SK-N-MC (cell line): ENCODE measurements around the gene BEGAIN.

Experiments used
- EZH2 ChIP-seq: fragments of 200-600 bp; sonication (generic); IDR thresholded peaks from one replicate; pipeline ENCODE4 v1.6.1; 2017; ENCODE audit warnings: antibody characterized with exemption
- FOXP2 ChIP-seq: optimal IDR thresholded peaks from 2 replicates; pipeline ENCODE3; 2011; ENCODE audit warnings: mild to moderate bottlenecking, moderate library complexity; ENCODE audit not compliant: insufficient read depth; ENCODE audit errors: extremely low read length, control extremely low read depth
- POLR2AphosphoS5 ChIP-seq: IDR thresholded peaks from 2 replicates; pipeline ENCODE4 v1.6.1; 2012; ENCODE audit warnings: mild to moderate bottlenecking, low read depth, low read length, borderline replicate concordance

DNA sequence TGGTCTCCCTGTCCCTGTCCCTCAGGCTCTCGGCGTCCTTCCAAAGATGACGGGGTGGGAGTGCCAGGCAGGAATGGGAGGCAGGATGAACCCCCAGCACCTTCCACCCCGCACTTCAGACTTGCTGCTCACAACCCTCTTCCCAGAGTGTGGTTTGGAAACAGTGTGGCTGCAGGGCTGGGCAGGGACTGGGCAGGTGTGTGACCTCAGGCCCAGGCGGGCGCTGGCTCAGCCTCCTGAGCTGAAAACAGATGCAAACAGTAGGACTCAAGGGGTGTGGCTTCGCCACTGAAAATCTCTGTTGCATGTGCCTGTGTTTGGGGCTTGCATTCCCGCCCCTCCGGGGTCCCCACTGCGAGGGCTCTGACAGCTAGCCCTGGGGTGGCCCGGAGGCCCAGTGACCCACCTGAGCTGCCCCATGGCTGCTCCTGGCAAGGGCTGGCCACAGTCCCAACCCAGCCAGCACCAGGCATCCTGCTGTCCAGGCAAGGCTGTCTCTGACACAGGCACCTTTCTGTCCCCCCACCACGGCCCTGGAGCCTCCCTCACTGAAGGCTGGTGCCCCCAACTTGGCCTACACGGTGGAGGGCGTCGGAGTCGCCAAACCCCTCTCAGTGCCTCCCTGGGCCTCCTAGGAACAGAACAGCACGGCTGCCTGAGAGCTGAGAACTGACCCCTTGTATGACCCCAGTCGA lies 46.1 kb downstream of the BEGAIN start:
- TF ChIP-seq EZH2 (no peak), POLR2AphosphoS5 (no peak), FOXP2 (no peak)
